ENCODE measurements around the gene LAPTM5. TPM values are rescaled to one million over a fixed set of nuclear protein-coding genes. Genes with fewer than 3 reads are reported as not detected.
A peak's percentile ranks its signal among the peaks of the same experiment; 100 is the strongest.

The LAPTM5 gene
- total and polyA plus RNA-seq, 5 donors from 2014 or later: 552 to 687 (median 589) TPM

- no peak for DNase-seq
- no peak for ATAC-seq (ENCODE audit: low read depth in 2 of 2)
- Histone ChIP-seq H3K4me3 (ENCODE audit: low read depth, low read length) (no peak overlapping the region), H3K27me3 (ENCODE audit: control insufficient read depth, insufficient read depth, low read length) (no peaks in the 10 kb centered on the region), H3K4me1 (ENCODE audit: control insufficient read depth, insufficient read depth, low read length, poor library complexity, severe bottlenecking) (no peaks in the 10 kb centered on the region), H3K27ac (ENCODE audit: insufficient read depth, low read length, poor library complexity, severe bottlenecking) (no peak overlapping the region), H3K9me3 (ENCODE audit: control insufficient read depth in 2 of 2, low read length in 2 of 2) (no peaks in the 10 kb centered on the region), H3K36me3 (ENCODE audit: control insufficient read depth, insufficient read depth, low read length) (peaks cover 14% of the 10 kb centered on the region)
- Mint-ChIP-seq H3K27me3 (no peaks in the 10 kb centered on the region), H3K4me1 (peaks cover 0 to 31% (median 6%) of the 10 kb centered on the region in 4 donors), H3K27ac (no peak overlapping the region), H3K9me3 (no peaks in the 10 kb centered on the region), H3K4me3 (peak overlapping the region in 1 of 4 donors; percentile 11), H3K36me3 (peaks cover 10% of the 10 kb centered on the region)
These were observed 32.0 kb downstream of the LAPTM5 start for GRCh38 chr1:30725450-30726095.

GRCh38 chr1:30724655-30725421, 32.7 kb downstream of the LAPTM5 start:
- no peaks in the 10 kb centered on the region for H3K4me1 ChIP-seq (ENCODE audit: control insufficient read depth, insufficient read depth, low read length, poor library complexity, severe bottlenecking)
- H3K27me3 ChIP-seq (ENCODE audit: control insufficient read depth, insufficient read depth, low read length): no peaks in the 10 kb centered on the region
- H3K9me3 ChIP-seq (ENCODE audit: control insufficient read depth in 2 of 2, low read length in 2 of 2): no peaks in the 10 kb centered on the region
- no peak overlapping the region for H3K4me3 ChIP-seq (ENCODE audit: low read depth, low read length)
- H3K4me1 Mint-ChIP-seq: peaks cover 0 to 38% (median 8%) of the 10 kb centered on the region in 4 donors
- no peak overlapping the region for H3K27ac ChIP-seq (ENCODE audit: insufficient read depth, low read length, poor library complexity, severe bottlenecking)
- H3K9me3 Mint-ChIP-seq: no peaks in the 10 kb centered on the region
- H3K36me3 Mint-ChIP-seq: peaks cover 10% of the 10 kb centered on the region
- ATAC-seq (ENCODE audit: low read depth in 2 of 2): no peak
- peak overlapping the region in 2 of 4 donors; percentile 11 to 79 for H3K4me3 Mint-ChIP-seq
- peaks cover 14% of the 10 kb centered on the region for H3K36me3 ChIP-seq (ENCODE audit: control insufficient read depth, insufficient read depth, low read length)
- no peaks in the 10 kb centered on the region for H3K27me3 Mint-ChIP-seq
- no peak overlapping the region for H3K27ac Mint-ChIP-seq
- DNase-seq: no peak

DNA sequence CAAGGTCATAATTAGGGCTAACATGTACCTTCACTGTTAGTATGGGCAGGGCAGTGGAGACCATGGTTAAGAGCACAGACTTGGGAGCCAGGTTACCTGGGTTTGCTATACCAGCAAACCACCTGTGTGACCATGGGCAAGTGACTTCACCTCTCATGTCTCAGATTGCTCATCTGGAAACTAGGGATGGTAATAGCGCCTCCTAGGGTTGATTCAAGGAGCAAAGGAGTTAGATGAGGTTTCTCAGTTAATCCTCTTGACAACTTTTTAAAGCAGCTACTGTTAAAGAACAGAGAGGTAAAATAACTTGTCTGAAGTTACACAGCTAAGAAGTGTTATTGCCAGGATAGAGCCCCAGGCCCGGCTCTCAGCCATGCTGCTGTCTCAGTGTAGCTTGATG, 33.4 kb downstream of the LAPTM5 start:
- Histone ChIP-seq H3K9me3 (ENCODE audit: control insufficient read depth in 2 of 2, low read length in 2 of 2) (no peaks in the 10 kb centered on the region), H3K36me3 (ENCODE audit: control insufficient read depth, insufficient read depth, low read length) (peaks cover 14% of the 10 kb centered on the region), H3K27me3 (ENCODE audit: control insufficient read depth, insufficient read depth, low read length) (no peaks in the 10 kb centered on the region), H3K4me3 (ENCODE audit: low read depth, low read length) (no peak overlapping the region), H3K27ac (ENCODE audit: insufficient read depth, low read length, poor library complexity, severe bottlenecking) (no peak overlapping the region), H3K4me1 (ENCODE audit: control insufficient read depth, insufficient read depth, low read length, poor library complexity, severe bottlenecking) (peaks cover 6% of the 10 kb centered on the region)
- DNase-seq (peak in 1 of 3 donors; percentile 32), ATAC-seq (ENCODE audit: low read depth in 2 of 2) (no peak)
- Mint-ChIP-seq H3K36me3 (peaks cover 10% of the 10 kb centered on the region), H3K27me3 (no peaks in the 10 kb centered on the region), H3K9me3 (no peaks in the 10 kb centered on the region), H3K27ac (peak overlapping the region in 1 of 3 donors; percentile 75), H3K4me3 (peak overlapping the region in 2 of 4 donors; percentile 66 to 79), H3K4me1 (peaks cover 0 to 45% (median 10%) of the 10 kb centered on the region in 4 donors)

- Mint-ChIP-seq H3K36me3 (peaks cover 10% of the 10 kb centered on the region), H3K27ac (peak within 1 kb of the TSS in 1 of 3 donors; percentile 75)
These were observed 34.2 kb downstream of the LAPTM5 start, which contains the start of gene MATN1 for GRCh38 chr1:30723331-30723755. MATN1 (minus strand) TSS chr1:30723585; CDS start chr1:30723551, 34 bp downstream.

DNA sequence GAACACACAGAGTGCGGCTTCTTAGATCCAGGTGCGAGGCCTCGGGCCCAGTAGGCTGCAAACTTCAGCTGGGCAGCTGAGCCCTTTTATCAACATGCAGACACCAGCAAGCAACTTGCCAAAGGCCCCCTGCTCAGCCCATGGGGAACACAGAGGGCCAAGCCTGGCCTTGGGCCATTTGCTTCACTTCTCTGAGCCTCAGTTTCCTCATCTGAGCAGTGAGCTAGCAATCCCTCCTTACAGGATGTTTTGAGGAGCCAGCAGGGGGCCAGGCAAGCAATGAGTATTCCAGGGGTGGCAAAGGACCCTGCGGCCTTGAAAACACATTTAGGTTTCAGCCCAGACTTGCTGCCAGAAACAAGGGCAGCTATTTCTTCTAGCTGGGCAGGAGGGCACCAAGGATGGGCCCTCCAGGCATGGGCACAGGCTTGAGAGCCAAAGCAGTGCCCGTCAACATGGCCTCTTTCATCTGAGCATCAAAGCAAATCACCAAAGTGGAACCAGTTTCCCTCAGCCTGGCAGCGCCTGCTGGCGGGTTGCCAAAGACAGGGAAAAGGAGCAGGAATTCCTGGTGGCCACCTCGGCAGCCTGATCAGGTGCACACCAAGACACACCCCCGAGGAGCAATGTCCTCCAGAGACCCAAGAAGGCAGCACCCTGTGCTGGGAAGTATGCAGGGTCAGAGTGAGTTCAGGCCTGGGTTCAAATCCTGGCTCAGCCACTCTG, 35.6 kb downstream of the LAPTM5 start:
- peaks cover 8% of the 10 kb centered on the region for H3K36me3 Mint-ChIP-seq
- peak overlapping the region in 1 of 3 donors; percentile 18 for H3K27ac Mint-ChIP-seq
- H3K27ac ChIP-seq (ENCODE audit: insufficient read depth, low read length, poor library complexity, severe bottlenecking): no peak overlapping the region
- H3K4me1 ChIP-seq (ENCODE audit: control insufficient read depth, insufficient read depth, low read length, poor library complexity, severe bottlenecking): peaks cover 15% of the 10 kb centered on the region
- H3K27me3 ChIP-seq (ENCODE audit: control insufficient read depth, insufficient read depth, low read length): no peaks in the 10 kb centered on the region
- H3K27me3 Mint-ChIP-seq: no peaks in the 10 kb centered on the region
- no peaks in the 10 kb centered on the region for H3K9me3 ChIP-seq (ENCODE audit: control insufficient read depth in 2 of 2, low read length in 2 of 2)
- H3K4me3 Mint-ChIP-seq: no peak overlapping the region
- H3K4me1 Mint-ChIP-seq: peaks cover 0 to 49% (median 15%) of the 10 kb centered on the region in 4 donors
- ATAC-seq (ENCODE audit: low read depth in 2 of 2) (no peak), DNase-seq (no peak)
- H3K4me3 ChIP-seq (ENCODE audit: low read depth, low read length): no peak overlapping the region
- peaks cover 14% of the 10 kb centered on the region for H3K36me3 ChIP-seq (ENCODE audit: control insufficient read depth, insufficient read depth, low read length)
- H3K9me3 Mint-ChIP-seq: no peaks in the 10 kb centered on the region

More at GRCh38 chr1:30723331-30723755, 34.2 kb downstream of the LAPTM5 start, which contains the start of gene MATN1:
- H3K9me3 ChIP-seq (ENCODE audit: control insufficient read depth in 2 of 2, low read length in 2 of 2): no peaks in the 10 kb centered on the region
- no peaks in the 10 kb centered on the region for H3K27me3 Mint-ChIP-seq
- H3K9me3 Mint-ChIP-seq: no peaks in the 10 kb centered on the region
- H3K4me3 Mint-ChIP-seq: peak within 1 kb of the TSS in 2 of 4 donors; percentile 66 to 79
- no peak within 1 kb of the TSS for H3K4me3 ChIP-seq (ENCODE audit: low read depth, low read length)
- peaks cover 14% of the 10 kb centered on the region for H3K36me3 ChIP-seq (ENCODE audit: control insufficient read depth, insufficient read depth, low read length)
- peaks cover 11% of the 10 kb centered on the region for H3K4me1 ChIP-seq (ENCODE audit: control insufficient read depth, insufficient read depth, low read length, poor library complexity, severe bottlenecking)
- DNase-seq: no peak
- peaks cover 0 to 45% (median 10%) of the 10 kb centered on the region in 4 donors for H3K4me1 Mint-ChIP-seq
- H3K27me3 ChIP-seq (ENCODE audit: control insufficient read depth, insufficient read depth, low read length): no peaks in the 10 kb centered on the region
- no peak for ATAC-seq (ENCODE audit: low read depth in 2 of 2)
- H3K27ac ChIP-seq (ENCODE audit: insufficient read depth, low read length, poor library complexity, severe bottlenecking): no peak within 1 kb of the TSS

DNA sequence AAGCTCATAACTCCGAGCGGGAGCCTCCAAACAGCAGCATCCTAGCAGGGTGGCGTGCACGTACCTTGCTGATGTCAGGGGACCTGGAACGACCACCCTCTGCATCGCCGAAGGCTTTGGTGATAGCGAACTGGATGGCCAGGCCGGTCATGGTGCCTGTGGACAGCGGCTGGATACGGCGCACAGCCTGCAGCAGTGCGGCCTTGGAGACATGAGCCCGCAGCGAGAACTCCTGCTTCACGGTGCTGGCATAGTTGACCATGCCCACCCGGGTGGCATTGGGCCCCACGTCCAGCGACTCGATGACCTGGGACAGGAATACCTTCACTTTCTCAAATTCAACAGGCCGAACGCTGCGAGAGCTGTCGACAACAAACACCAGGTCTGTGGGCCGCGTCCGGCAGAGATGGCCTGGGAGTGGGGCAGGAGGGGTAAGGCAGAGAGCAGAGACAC, 36.2 kb downstream of the LAPTM5 start:
- Histone ChIP-seq H3K4me1 (ENCODE audit: control insufficient read depth, insufficient read depth, low read length, poor library complexity, severe bottlenecking) (peaks cover 15% of the 10 kb centered on the region), H3K4me3 (ENCODE audit: low read depth, low read length) (no peak overlapping the region), H3K9me3 (ENCODE audit: control insufficient read depth in 2 of 2, low read length in 2 of 2) (no peaks in the 10 kb centered on the region), H3K36me3 (ENCODE audit: control insufficient read depth, insufficient read depth, low read length) (peaks cover 14% of the 10 kb centered on the region), H3K27me3 (ENCODE audit: control insufficient read depth, insufficient read depth, low read length) (no peaks in the 10 kb centered on the region), H3K27ac (ENCODE audit: insufficient read depth, low read length, poor library complexity, severe bottlenecking) (no peak overlapping the region)
- Mint-ChIP-seq H3K27me3 (no peaks in the 10 kb centered on the region), H3K36me3 (peaks cover 8% of the 10 kb centered on the region), H3K4me1 (peaks cover 0 to 49% (median 16%) of the 10 kb centered on the region in 4 donors), H3K9me3 (no peaks in the 10 kb centered on the region), H3K27ac (no peak overlapping the region), H3K4me3 (peak overlapping the region in 1 of 4 donors; percentile 54)
- no peak for ATAC-seq (ENCODE audit: low read depth in 2 of 2)
- DNase-seq: no peak
